Sigmoid colon (tissue), 7 donors: ENCODE data around the gene TECPR2. TPM values are rescaled to one million over a fixed set of nuclear protein-coding genes. Genes with fewer than 3 reads are reported as not detected.
"Not testable (repeated sequence)": the region's sequence is repeated elsewhere in the genome, so short reads cannot be mapped to it uniquely, and the experiment has no call there.

ENCODE experiments used
- DNase-seq: peaks from one replicate; pipeline ENCODE4 v3.0.0-alpha.2; 2019
- H3K27ac ChIP-seq, 4 donors: fragments of 200-600 bp; sonication (generic); one replicate each; pipeline ENCODE4 v1.5.1; 2016 to 2019; ENCODE audit warnings: mild to moderate bottlenecking in 1 of 4
- H3K27me3 ChIP-seq, 3 donors: fragments of 200-600 bp; sonication (generic); one replicate each; pipeline ENCODE4 v1.5.1; 2019; ENCODE audit warnings: mild to moderate bottlenecking in 1 of 3
- H3K36me3 ChIP-seq, 4 donors: fragments of 200-600 bp; sonication (generic); one replicate each; pipeline ENCODE4 v1.5.1; 2016 to 2019
- H3K4me1 ChIP-seq, 4 donors: fragments of 200-600 bp; sonication (generic); one replicate each; pipeline ENCODE4 v1.5.1; 2017 to 2019
- H3K4me3 ChIP-seq, 4 donors: fragments of 200-600 bp; sonication (generic); one replicate each; pipeline ENCODE4 v1.5.1; 2017 to 2019; ENCODE audit warnings: mild to moderate bottlenecking in 2 of 4, moderate library complexity in 1 of 4
- H3K9me3 ChIP-seq, 4 donors: fragments of 200-600 bp in 3 of 4; sonication (generic) in 3 of 4; one replicate each; pipeline versions ENCODE4 v1.5.1 to v1.6.1; 2013 to 2019
- CTCF ChIP-seq, 4 experiments: fragments of 450-650 bp in 3 of 4; fragments of 200-600 bp in 1 of 4; IDR thresholded peaks; one replicate each; pipeline ENCODE4 v1.5.1; 2016 to 2019; ENCODE audit warnings: antibody characterized with exemption in 4 of 4, mild to moderate bottlenecking in 3 of 4, moderate library complexity in 2 of 4
- EP300 ChIP-seq, 4 donors: sonication (generic); formaldehyde crosslinking; IDR thresholded peaks; one replicate each; pipeline ENCODE4 v1.6.1; 2017; ENCODE audit warnings: antibody characterized with exemption in 4 of 4
- POLR2A ChIP-seq, 2 donors: fragments of 450-650 bp; IDR thresholded peaks; one replicate each; pipeline ENCODE4 v1.6.1; 2016; ENCODE audit warnings: antibody characterized with exemption in 2 of 2, mild to moderate bottlenecking in 2 of 2, moderate library complexity in 2 of 2
- POLR2AphosphoS5 ChIP-seq, 4 donors: sonication (generic); formaldehyde crosslinking; IDR thresholded peaks; one replicate each; pipeline ENCODE4 v1.6.1; 2017; ENCODE audit warnings: antibody characterized with exemption in 4 of 4
- WGBS, 2 donors: extraction: QIAGEN DNeasy Blood & Tissue Kit; methylation state at CpG; one replicate each; pipeline ENCODE4 v1.1.7; 2013; 5-methylcytosine and 5-hydroxymethylcytosine counted together
- intact Hi-C: fragments of 100-400 bp; cut with DNase I; formaldehyde crosslinking; loops from one replicate; pipeline ENCODE4 v1.15.1; 2023
- polyA plus RNA-seq, 3 donors: library from polyadenylated mRNA; stranded (reverse); fragments of 200-250 nt; gene quantifications; one replicate each; pipeline ENCODE4 v1.2.3, GENCODE V29; 2013
- total RNA-seq, 4 donors: library from RNA; depleted of rRNA; stranded (reverse); fragments of >200 nt; gene quantifications; one replicate each; pipeline ENCODE4 v1.1.0, GENCODE V29; 2016
- donor health status: healthy with polysubstance abuse.
- donor health status: Bipolar disorder and iron deficiency.
- donor health status: healthy.

TECPR2 gene
- total and polyA plus RNA-seq, 7 donors: 2.1 to 51.0 (median 15.3) TPM

DNA sequence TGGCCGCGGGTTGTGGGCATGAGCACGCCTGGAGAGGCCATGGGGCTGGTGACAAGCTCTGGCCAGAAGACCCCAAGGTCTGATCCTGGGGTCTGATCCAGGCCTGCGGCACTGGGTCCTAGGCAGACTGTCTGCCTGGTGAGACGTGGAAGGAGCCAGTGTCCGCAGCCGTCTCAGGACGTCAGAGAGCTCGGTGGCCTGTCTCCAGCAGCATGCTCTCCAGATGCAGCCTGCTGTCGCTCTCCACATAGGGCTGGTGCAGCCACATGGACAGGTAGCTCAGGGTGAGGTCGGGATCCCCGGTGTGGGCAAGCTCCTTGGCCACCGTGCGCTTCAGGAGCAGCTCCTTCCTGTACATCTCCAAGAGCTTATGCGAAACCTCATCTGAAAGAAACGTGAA lies 14.4 kb upstream of the TECPR2 start:
- 93% methylated on average over 16 of the region's 16 CpGs for WGBS, 2 donors
- Histone ChIP-seq H3K9me3 (no peaks in the 10 kb centered on the region), H3K27ac (no peak overlapping the region), H3K4me3 (no peak overlapping the region), H3K27me3 (no peaks in the 10 kb centered on the region), H3K36me3 (peaks cover 17 to 90% (median 54%) of the 10 kb centered on the region in 4 donors), H3K4me1 (no peaks in the 10 kb centered on the region)
- intact Hi-C loops: no loop called here
- no peak for DNase-seq
- TF ChIP-seq CTCF (IDR thresholded peaks at IDR 0.05): no peak
- TF ChIP-seq POLR2AphosphoS5 (IDR thresholded peaks at IDR 0.05): no peak
- no peak for TF ChIP-seq POLR2A (IDR thresholded peaks at IDR 0.05)
- no peak for TF ChIP-seq EP300 (IDR thresholded peaks at IDR 0.05)

DNA sequence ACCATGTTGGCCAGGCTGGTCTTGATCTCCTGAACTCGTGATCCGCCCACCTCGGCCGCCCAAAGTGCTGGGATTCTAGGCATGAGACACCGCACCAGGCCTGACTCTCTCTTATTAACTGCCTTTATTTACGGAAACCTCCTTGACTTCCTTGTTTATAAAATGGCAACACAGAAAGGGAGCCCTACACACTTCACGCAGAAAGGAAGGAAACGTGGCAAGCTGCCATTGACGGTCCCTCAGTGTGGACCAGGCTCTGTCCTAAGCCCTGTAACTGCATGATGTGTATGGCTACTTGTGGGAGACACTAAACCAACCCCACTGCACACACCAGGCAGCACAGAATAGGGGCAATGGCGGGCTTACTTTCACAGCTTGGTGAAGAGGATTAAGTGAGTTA lies 11.7 kb upstream of the TECPR2 start:
- no peaks in the 10 kb centered on the region for H3K9me3 ChIP-seq
- 88 to 94% methylated on average over 10 of the region's 10 CpGs for WGBS, 2 donors
- H3K36me3 ChIP-seq: peaks cover 16 to 90% (median 55%) of the 10 kb centered on the region in 4 donors
- no peak for DNase-seq
- H3K4me3 ChIP-seq: no peak overlapping the region
- H3K27me3 ChIP-seq: no peaks in the 10 kb centered on the region
- H3K4me1 ChIP-seq: no peaks in the 10 kb centered on the region
- peak overlapping the region in 1 of 4 donors; percentile 19 for H3K27ac ChIP-seq
- no peak for TF ChIP-seq EP300 (IDR thresholded peaks at IDR 0.05)
- no peak for TF ChIP-seq CTCF (IDR thresholded peaks at IDR 0.05)
- no peak for TF ChIP-seq POLR2AphosphoS5 (IDR thresholded peaks at IDR 0.05)
- no peak for TF ChIP-seq POLR2A (IDR thresholded peaks at IDR 0.05)
- intact Hi-C loops: no loop called here

- H3K4me3 ChIP-seq, DNase-seq, H3K9me3 ChIP-seq, H3K4me1 ChIP-seq, intact Hi-C loops, H3K27ac ChIP-seq, H3K27me3 ChIP-seq: not testable (repeated sequence)
- H3K36me3 ChIP-seq: peaks cover 16 to 90% (median 51%) of the 10 kb centered on the region in 4 donors
- WGBS, 2 donors: 93% methylated on average over 9 of the region's 9 CpGs
Measured at GRCh38 chr14:102351593-102351992, 11.1 kb upstream of the TECPR2 start.

DNA sequence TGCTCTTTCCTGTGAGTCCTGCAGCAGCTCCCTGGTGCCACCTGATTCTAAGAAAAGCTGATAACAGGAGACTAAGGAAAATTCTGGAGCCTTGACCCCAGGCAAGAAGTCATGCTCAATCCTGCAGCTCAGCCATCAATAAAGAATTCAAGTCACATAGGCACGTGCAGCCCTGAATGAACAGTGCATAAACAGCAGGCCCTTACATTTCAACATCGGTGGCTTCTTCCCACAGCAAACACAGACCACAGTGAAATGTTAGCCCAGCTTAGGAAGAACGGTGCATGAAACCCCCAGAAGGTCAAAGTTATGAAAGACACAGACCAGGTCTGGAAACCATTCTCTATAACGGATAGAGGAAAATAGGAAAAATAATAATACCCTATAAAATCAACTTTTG lies 10.5 kb upstream of the TECPR2 start:
- peaks cover 11 to 90% (median 51%) of the 10 kb centered on the region in 4 donors for H3K36me3 ChIP-seq
- no peaks in the 10 kb centered on the region for H3K4me1 ChIP-seq
- H3K9me3 ChIP-seq: no peaks in the 10 kb centered on the region
- no peak overlapping the region for H3K27ac ChIP-seq
- H3K4me3 ChIP-seq: no peak overlapping the region
- 94% methylated on average over 4 of the region's 4 CpGs for WGBS, 2 donors
- H3K27me3 ChIP-seq: no peaks in the 10 kb centered on the region
- intact Hi-C loops: no loop called here
- no peak for TF ChIP-seq POLR2AphosphoS5 (IDR thresholded peaks at IDR 0.05)
- no peak for TF ChIP-seq POLR2A (IDR thresholded peaks at IDR 0.05)
- TF ChIP-seq CTCF (IDR thresholded peaks at IDR 0.05): no peak
- no peak for DNase-seq

DNA sequence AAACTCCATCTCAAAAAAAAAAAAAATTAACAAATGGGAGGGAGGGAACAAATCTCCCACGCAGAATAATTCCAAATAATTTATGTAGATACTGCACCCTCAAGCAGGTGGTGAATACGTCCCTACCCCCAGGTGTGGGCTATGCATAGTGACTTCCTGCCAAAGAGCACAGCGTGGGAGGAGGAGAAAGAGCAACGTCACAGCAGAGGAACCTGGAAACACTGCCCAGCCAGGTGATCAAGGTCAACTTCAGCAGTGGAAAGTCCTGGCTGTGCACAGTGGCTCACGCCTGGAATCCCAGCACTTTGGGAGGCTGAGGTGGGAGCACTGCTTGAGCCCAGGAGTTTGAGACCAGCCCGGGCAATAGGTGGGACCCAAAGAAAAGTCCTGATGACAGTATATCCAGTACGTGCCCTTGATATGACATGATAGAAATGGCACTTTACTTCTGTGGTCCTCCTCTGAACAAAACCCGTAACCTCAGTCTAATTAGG lies 9.6 kb upstream of the TECPR2 start:
- H3K36me3 ChIP-seq: peaks cover 18 to 90% (median 49%) of the 10 kb centered on the region in 4 donors
- H3K9me3 ChIP-seq: no peaks in the 10 kb centered on the region
- DNase-seq: no peak
- H3K4me3 ChIP-seq: no peak overlapping the region
- H3K4me1 ChIP-seq: no peaks in the 10 kb centered on the region
- 87 to 89% methylated on average over 8 of the region's 8 CpGs for WGBS, 2 donors
- intact Hi-C loops: no loop called here
- no peak for TF ChIP-seq POLR2A (IDR thresholded peaks at IDR 0.05)
- TF ChIP-seq POLR2AphosphoS5 (IDR thresholded peaks at IDR 0.05): no peak
- TF ChIP-seq EP300 (IDR thresholded peaks at IDR 0.05): no peak
- TF ChIP-seq CTCF (IDR thresholded peaks at IDR 0.05): no peak
- no peaks in the 10 kb centered on the region for H3K27me3 ChIP-seq
- no peak overlapping the region for H3K27ac ChIP-seq
